ENCODE results near the gene CD44. TPM values are rescaled to one million over a fixed set of nuclear protein-coding genes. Genes with fewer than 3 reads are reported as not detected.

Gene CD44
- total RNA-seq, 1 donor from 2014 or later: 14.0 TPM

DNA sequence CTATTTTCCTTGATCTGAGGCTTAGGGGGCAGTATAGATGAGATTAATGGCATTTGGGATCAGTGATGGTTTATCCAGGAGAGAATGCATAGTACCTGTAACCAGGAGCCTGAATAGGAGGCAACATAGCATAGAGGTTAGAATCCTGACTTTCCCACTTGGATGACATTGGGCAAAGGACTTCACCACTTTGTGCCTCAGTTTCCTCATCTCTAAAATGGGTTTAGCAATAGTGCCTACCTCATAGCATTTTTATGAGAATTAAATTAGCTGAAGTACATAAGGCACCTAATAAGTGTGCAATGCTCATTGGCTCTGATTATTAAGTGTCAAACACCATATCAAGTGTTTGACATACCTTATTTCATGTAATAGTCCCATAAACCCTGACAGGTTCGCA lies 30.8 kb downstream of the CD44 start:
- H3K4me3 ChIP-seq: no peak overlapping the region
- no peaks in the 10 kb centered on the region for H3K27me3 ChIP-seq (ENCODE audit: low read depth)
- no peaks in the 10 kb centered on the region for H3K36me3 ChIP-seq
- no peak overlapping the region for H3K27ac ChIP-seq (replicated peaks)
- H3K4me1 ChIP-seq: peaks cover 57% of the 10 kb centered on the region
- TF ChIP-seq CTCF (IDR thresholded peaks at IDR 0.05; ENCODE audit: borderline replicate concordance): no peak
- no peaks in the 10 kb centered on the region for H3K9me3 ChIP-seq (replicated peaks)
- no peak for DNase-seq
- intact Hi-C loops (cut with micrococcal nuclease): no loop called here

DNA sequence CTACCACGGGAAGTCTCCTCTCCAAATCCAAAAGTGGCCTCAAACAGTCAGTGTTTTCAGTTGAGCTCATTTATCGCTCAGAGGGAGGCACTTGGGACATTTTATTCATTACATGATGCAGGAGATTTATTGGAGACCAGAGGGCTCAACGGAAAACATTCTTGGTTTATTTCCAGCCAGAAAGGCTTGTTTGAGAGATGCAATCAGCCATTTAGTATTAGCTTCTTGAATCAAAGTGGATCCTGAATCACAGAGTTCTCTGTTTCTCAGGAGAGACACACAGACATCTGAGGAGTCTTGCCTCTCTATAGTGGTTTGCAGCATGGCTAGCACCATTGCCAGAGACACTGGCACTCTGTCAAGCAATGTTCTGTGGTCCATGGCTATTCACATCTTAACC lies 31.5 kb downstream of the CD44 start:
- H3K36me3 ChIP-seq: no peaks in the 10 kb centered on the region
- no peaks in the 10 kb centered on the region for H3K27me3 ChIP-seq (ENCODE audit: low read depth)
- TF ChIP-seq CTCF (IDR thresholded peaks at IDR 0.05; ENCODE audit: borderline replicate concordance): no peak
- DNase-seq: no peak
- peaks cover 61% of the 10 kb centered on the region for H3K4me1 ChIP-seq
- peak overlapping the region; percentile 14 for H3K27ac ChIP-seq (replicated peaks)
- intact Hi-C loops (cut with micrococcal nuclease): no loop called here
- H3K9me3 ChIP-seq (replicated peaks): no peaks in the 10 kb centered on the region
- no peak overlapping the region for H3K4me3 ChIP-seq

- Histone ChIP-seq H3K27me3 (ENCODE audit: low read depth) (no peaks in the 10 kb centered on the region), H3K4me1 (peaks cover 53% of the 10 kb centered on the region), H3K36me3 (no peaks in the 10 kb centered on the region), H3K4me3 (no peak overlapping the region), H3K9me3 (replicated peaks) (no peaks in the 10 kb centered on the region), H3K27ac (replicated peaks) (no peak overlapping the region)
- no peak for TF ChIP-seq CTCF (IDR thresholded peaks at IDR 0.05; ENCODE audit: borderline replicate concordance)
- no peak for DNase-seq
- intact Hi-C loops (cut with micrococcal nuclease): no loop called here
Measured at GRCh38 chr11:35171226-35171625, 32.3 kb downstream of the CD44 start.

- no peaks in the 10 kb centered on the region for H3K27me3 ChIP-seq (ENCODE audit: low read depth)
- no peak for TF ChIP-seq CTCF (IDR thresholded peaks at IDR 0.05; ENCODE audit: borderline replicate concordance)
- DNase-seq: no peak
- peaks cover 9% of the 10 kb centered on the region for H3K36me3 ChIP-seq
- H3K4me3 ChIP-seq: no peak overlapping the region
- peaks cover 35% of the 10 kb centered on the region for H3K4me1 ChIP-seq
- no peaks in the 10 kb centered on the region for H3K9me3 ChIP-seq (replicated peaks)
- intact Hi-C loops (cut with micrococcal nuclease): no loop called here
- H3K27ac ChIP-seq (replicated peaks): peak overlapping the region; percentile 16
Measured at GRCh38 chr11:35173011-35173511, 34.1 kb downstream of the CD44 start.

DNA sequence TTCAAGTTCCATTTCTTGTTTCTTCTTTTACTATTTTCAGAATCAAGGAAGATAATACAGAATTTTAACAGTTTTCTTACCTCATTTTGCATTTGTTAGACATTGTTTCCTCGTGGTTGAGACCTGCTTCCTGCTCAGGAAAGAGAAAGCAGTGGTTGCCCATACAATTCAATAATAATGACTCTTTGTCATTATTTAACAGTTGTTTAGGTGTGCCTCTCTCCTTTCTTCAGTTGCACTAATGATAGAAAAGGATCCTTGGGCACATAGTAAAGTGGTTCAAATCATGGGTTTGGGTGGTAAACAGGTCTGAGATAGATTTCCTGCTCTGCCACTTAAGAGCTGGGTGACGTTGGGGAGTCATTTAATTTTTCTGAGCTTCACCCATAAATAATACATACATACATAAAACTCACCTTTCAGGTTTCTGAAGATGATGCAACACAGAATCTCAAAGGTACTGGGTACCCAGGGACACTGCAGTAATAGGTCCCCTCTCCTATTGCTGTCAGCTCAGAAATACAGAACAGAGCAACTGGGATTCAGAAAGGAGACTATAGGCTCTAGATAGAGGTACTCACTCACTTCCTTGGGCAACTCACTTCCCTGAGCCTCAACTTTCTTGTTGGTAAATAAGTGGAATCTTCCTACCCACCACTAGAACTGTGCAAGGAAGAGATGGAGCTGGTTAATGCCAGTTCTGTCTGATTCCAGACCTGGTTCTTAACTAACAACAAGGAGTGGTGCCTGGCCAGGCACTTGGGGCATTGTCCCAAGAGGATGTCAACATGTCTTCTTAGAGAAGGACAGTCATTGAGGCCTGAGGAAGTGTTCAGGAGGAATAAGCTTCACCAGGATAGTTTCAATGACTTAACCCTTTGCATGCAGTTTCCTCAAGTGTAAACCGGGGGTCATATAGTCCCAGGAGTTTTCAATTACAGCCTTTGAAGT lies 34.9 kb downstream of the CD44 start:
- Histone ChIP-seq H3K4me1 (peaks cover 28% of the 10 kb centered on the region), H3K9me3 (replicated peaks) (no peaks in the 10 kb centered on the region), H3K27ac (replicated peaks) (no peak overlapping the region), H3K27me3 (ENCODE audit: low read depth) (no peaks in the 10 kb centered on the region), H3K4me3 (no peak overlapping the region), H3K36me3 (peaks cover 9% of the 10 kb centered on the region)
- intact Hi-C loops (cut with micrococcal nuclease): no loop called here
- TF ChIP-seq CTCF (IDR thresholded peaks at IDR 0.05; ENCODE audit: borderline replicate concordance): no peak
- DNase-seq: no peak
